ENCODE results near the gene ITFG1.
"Not testable (repeated sequence)": the region's sequence is repeated elsewhere in the genome, so short reads cannot be mapped to it uniquely, and the experiment has no call there.

Gene ITFG1

GRCh38 chr16:47470810-47471209 is 9.9 kb upstream of the ITFG1 start:
- DNase-seq = no peak

- no peak for DNase-seq
Measured at GRCh38 chr16:47470211-47470610, 9.3 kb upstream of the ITFG1 start.

GRCh38 chr16:47469227-47469626 is 8.4 kb upstream of the ITFG1 start:
- DNase-seq = no peak

GRCh38 chr16:47468070-47468689 is 7.3 kb upstream of the ITFG1 start:
- DNase-seq = not testable (repeated sequence)

GRCh38 chr16:47467501-47467900 is 6.6 kb upstream of the ITFG1 start:
- DNase-seq = no peak

GRCh38 chr16:47465919-47466630 is 5.2 kb upstream of the ITFG1 start:
- no peak for DNase-seq

- no peak for DNase-seq
Measured at GRCh38 chr16:47463771-47464624, 3.1 kb upstream of the ITFG1 start.

- no peak for DNase-seq
Measured at GRCh38 chr16:47461598-47462266, 869 bp upstream of the ITFG1 start.

- DNase-seq = no peak
Measured at GRCh38 chr16:47460359-47460710, 528 bp downstream of the ITFG1 start.

- no peak for DNase-seq
Measured at GRCh38 chr16:47459603-47460002, 1.3 kb downstream of the ITFG1 start.

GRCh38 chr16:47458331-47458730 is 2.5 kb downstream of the ITFG1 start:
- DNase-seq = no peak

- DNase-seq = no peak
Measured at GRCh38 chr16:47449788-47450187, 11.1 kb downstream of the ITFG1 start.

- DNase-seq = no peak
Measured at GRCh38 chr16:47448830-47449575, 11.9 kb downstream of the ITFG1 start.

- DNase-seq = no peak
Measured at GRCh38 chr16:47446431-47446830, 14.4 kb downstream of the ITFG1 start.

GRCh38 chr16:47442884-47443283 is 18.0 kb downstream of the ITFG1 start:
- DNase-seq = not testable (repeated sequence)

GRCh38 chr16:47440066-47440465 is 20.8 kb downstream of the ITFG1 start:
- DNase-seq = not testable (repeated sequence)

- not testable (repeated sequence) for DNase-seq
Measured at GRCh38 chr16:47434274-47434673, 26.6 kb downstream of the ITFG1 start.

- DNase-seq = no peak
Measured at GRCh38 chr16:47431960-47432359, 28.9 kb downstream of the ITFG1 start.

- DNase-seq = no peak
Measured at GRCh38 chr16:47426806-47427205, 34.1 kb downstream of the ITFG1 start.

- no peak for DNase-seq
Measured at GRCh38 chr16:47424846-47425245, 36.0 kb downstream of the ITFG1 start.

GRCh38 chr16:47416869-47417268 is 44.0 kb downstream of the ITFG1 start:
- no peak for DNase-seq

- no peak for DNase-seq
Measured at GRCh38 chr16:47413041-47413440, 47.8 kb downstream of the ITFG1 start.

- DNase-seq = no peak
Measured at GRCh38 chr16:47408491-47408890, 52.4 kb downstream of the ITFG1 start.
